Measurements from ENCODE around the gene SOCS2. TPM values are rescaled to one million over a fixed set of nuclear protein-coding genes. Genes with fewer than 3 reads are reported as not detected.

Gene SOCS2
- total and polyA plus RNA-seq, 10 of the 15 experiments (the other 5 are each of a cell fraction or from before 2014, with no cell fraction given): 2.6 to 12.0 (median 7.2) TPM

- Histone ChIP-seq H3K36me3 (ENCODE audit: control insufficient read depth in 2 of 2, insufficient read depth in 2 of 2, low read length in 1 of 2) (no peaks in the 10 kb centered on the region), H3K4me3 (no peak overlapping the region), H3K27ac (ENCODE audit: control insufficient read depth, insufficient read depth) (no peak overlapping the region), H3K9me3 (replicated peaks; ENCODE audit: control insufficient read depth, insufficient read depth, low read length) (no peaks in the 10 kb centered on the region), H3K4me1 (ENCODE audit: control insufficient read depth, insufficient read depth, low read length) (peaks cover 5% of the 10 kb centered on the region; the same call in 1 of the 2 replicates), H3K4me2 (ENCODE audit: control insufficient read depth, insufficient read depth) (no peak overlapping the region), H3K79me2 (ENCODE audit: control insufficient read depth, insufficient read depth, low read length) (no peaks in the 10 kb centered on the region), H3K9ac (ENCODE audit: control insufficient read depth, insufficient read depth, low read length) (no peak overlapping the region), H3K27me3 (replicated peaks in 1 of 2; ENCODE audit: control insufficient read depth in 2 of 2, insufficient read depth in 2 of 2, low read length in 1 of 2) (no peaks in the 10 kb centered on the region; a peak in 1 of 4 replicates), H4K20me1 (ENCODE audit: control insufficient read depth, insufficient read depth) (no peaks in the 10 kb centered on the region), H2AFZ (ENCODE audit: control insufficient read depth, low read depth, low read length) (no peak overlapping the region)
- FAIRE-seq (no peak), DNase-seq (ENCODE audit: low read depth, low spot score) (no peak), ATAC-seq (no peak)
- RAD21 ChIA-PET (ENCODE audit: unreplicated experiment): no interaction called here
- POLR2A ChIA-PET: no interaction called here
- 54% methylated on average over 2 of the region's 2 CpGs for WGBS (ENCODE audit: insufficient coverage, insufficient replicate concordance, low lambda C conversion rate, missing lambda C conversion rate)
- BruUV-seq (replicated peaks): no TSS peak
- in situ Hi-C loops (cut with MboI): no loop called here
- intact Hi-C loops (cut with micrococcal nuclease; ENCODE audit: unreplicated experiment): no loop called here
- SMC1A ChIA-PET (ENCODE audit: uncharacterized antibody, unreplicated experiment): no interaction called here
- CTCF ChIA-PET: no interaction called here
- TF ChIP-seq SUPT20H (IDR thresholded peaks at IDR 0.05; ENCODE audit: borderline replicate concordance, control insufficient read depth, low read depth, low read length): no peak
- no peak for TF ChIP-seq CEBPZ (IDR thresholded peaks at IDR 0.05; ENCODE audit: low read depth, low read length)
- TF ChIP-seq NR2F1 (conservative IDR thresholded peaks at IDR 0.05): no peak
- TF ChIP-seq E2F8 (IDR thresholded peaks at IDR 0.05; ENCODE audit: low read depth, partially characterized antibody): no peak
- TF ChIP-seq, protein P1, sequence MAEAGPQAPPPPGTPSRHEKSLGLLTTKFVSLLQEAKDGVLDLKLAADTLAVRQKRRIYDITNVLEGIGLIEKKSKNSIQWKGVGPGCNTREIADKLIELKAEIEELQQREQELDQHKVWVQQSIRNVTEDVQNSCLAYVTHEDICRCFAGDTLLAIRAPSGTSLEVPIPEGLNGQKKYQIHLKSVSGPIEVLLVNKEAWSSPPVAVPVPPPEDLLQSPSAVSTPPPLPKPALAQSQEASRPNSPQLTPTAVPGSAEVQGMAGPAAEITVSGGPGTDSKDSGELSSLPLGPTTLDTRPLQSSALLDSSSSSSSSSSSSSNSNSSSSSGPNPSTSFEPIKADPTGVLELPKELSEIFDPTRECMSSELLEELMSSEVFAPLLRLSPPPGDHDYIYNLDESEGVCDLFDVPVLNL (IDR thresholded peaks at IDR 0.05; ENCODE audit: low read depth, low read length): no peak
- TF ChIP-seq EZH2 (IDR thresholded peaks at IDR 0.05; ENCODE audit: borderline replicate concordance, control insufficient read depth, low read depth, low read length): no peak
- TF ChIP-seq ZBED1 (IDR thresholded peaks at IDR 0.05; ENCODE audit: borderline replicate concordance): no peak
- TF ChIP-seq ATF2 (IDR thresholded peaks at IDR 0.05; ENCODE audit: low read length): no peak
- no peak for TF ChIP-seq NFIC (IDR thresholded peaks at IDR 0.05; ENCODE audit: low read depth, low read length)
- no peak for TF ChIP-seq CBX5 (IDR thresholded peaks at IDR 0.05; ENCODE audit: low read depth)
- no peak for TF ChIP-seq CBX3 (IDR thresholded peaks at IDR 0.05; ENCODE audit: borderline replicate concordance, low read depth)
- TF ChIP-seq CBFB (IDR thresholded peaks at IDR 0.05; ENCODE audit: low read depth): no peak
- no peak for TF ChIP-seq BRCA1 (IDR thresholded peaks at IDR 0.05; ENCODE audit: low read depth, low read length)
Observed at GRCh38 chr12:93589081-93589480, 16.6 kb downstream of the SOCS2 start.

Measured in GM12878 (cell line).